Thymus (tissue), 11 donors: Measurements from ENCODE around the gene GNLY. TPM values are rescaled to one million over a fixed set of nuclear protein-coding genes. Genes with fewer than 3 reads are reported as not detected.

Source experiments
- DNase-seq, 9 donors: peaks; one replicate each; pipeline ENCODE4 v3.0.0-alpha.2; 2013; ENCODE audit warnings: low spot score in 9 of 9, low read depth in 6 of 9, missing footprints in 1 of 9
- H3K27ac ChIP-seq, 2 donors: one replicate each; pipeline ENCODE4 v1.5.1; 2013; ENCODE audit warnings: control low read depth in 1 of 2, low read depth in 1 of 2, low read length in 1 of 2, mild to moderate bottlenecking in 1 of 2, moderate library complexity in 1 of 2
- H3K27me3 ChIP-seq, 2 donors: one replicate each; pipeline ENCODE4 v1.5.1; 2013; ENCODE audit warnings: low read length in 1 of 2; ENCODE audit not compliant: control insufficient read depth in 2 of 2, insufficient read depth in 1 of 2
- H3K36me3 ChIP-seq, 2 donors: one replicate each; pipeline ENCODE4 v1.5.1; 2013; ENCODE audit warnings: low read length in 1 of 2, mild to moderate bottlenecking in 1 of 2, moderate library complexity in 1 of 2; ENCODE audit not compliant: control insufficient read depth in 2 of 2, insufficient read depth in 2 of 2
- H3K4me1 ChIP-seq, 2 donors: one replicate each; pipeline ENCODE4 v1.5.1; 2013; ENCODE audit warnings: low read length in 2 of 2; ENCODE audit not compliant: control insufficient read depth in 2 of 2, insufficient read depth in 2 of 2
- H3K4me3 ChIP-seq, 2 donors: one replicate each; pipeline ENCODE4 v1.5.1; 2013; ENCODE audit warnings: low read length in 2 of 2, control low read depth in 1 of 2, mild to moderate bottlenecking in 1 of 2
- H3K9me3 ChIP-seq, 2 donors: one replicate each; pipeline ENCODE4 v1.5.1; 2013; ENCODE audit warnings: low read length in 1 of 2, mild to moderate bottlenecking in 1 of 2; ENCODE audit not compliant: control insufficient read depth in 2 of 2, insufficient read depth in 1 of 2
- WGBS: extraction: QIAGEN DNeasy Blood & Tissue Kit; methylation state at CpG from one replicate; pipeline ENCODE4 v1.1.7; 2013; 5-methylcytosine and 5-hydroxymethylcytosine counted together
- polyA plus RNA-seq: library from polyadenylated mRNA; stranded (reverse); fragments of 200-250 nt; gene quantifications from one replicate; pipeline ENCODE4 v1.2.3, GENCODE V29; 2013
- total RNA-seq: library from RNA; stranded (reverse); fragments of 120-200 nt; gene quantifications from one replicate; pipeline ENCODE4 v1.2.4, GENCODE V29; 2013
- donor health status: healthy.

The GNLY gene
- total and polyA plus RNA-seq, 2 donors: 1.7 to 7.0 TPM

GRCh38 chr2:85748039-85748734, 54.0 kb downstream of the GNLY start:
- Histone ChIP-seq H3K27ac (no peak overlapping the region), H3K9me3 (peaks cover 1 to 2% of the 10 kb centered on the region in 2 donors), H3K4me1 (peaks cover 0 to 49% of the 10 kb centered on the region in 2 donors), H3K36me3 (no peaks in the 10 kb centered on the region), H3K4me3 (no peak overlapping the region), H3K27me3 (peaks cover 25 to 59% of the 10 kb centered on the region in 2 donors)
- DNase-seq: no peak
- WGBS: 69% methylated on average over 9 of the region's 9 CpGs

Other genes starting within 250 kb of the GNLY start
- 78.4 TPM for gene MAT2A, start 155.2 kb upstream of the GNLY start, total RNA-seq
- gene MAT2A, start 155.2 kb upstream of the GNLY start, polyA plus RNA-seq: 98.0 TPM
- gene GGCX, start 132.9 kb upstream of the GNLY start, total RNA-seq: 16.5 TPM
- gene GGCX, start 132.9 kb upstream of the GNLY start, polyA plus RNA-seq: 17.8 TPM
- 133 TPM for gene VAMP8, start 116.8 kb upstream of the GNLY start, total RNA-seq
- 433 TPM for gene VAMP8, start 116.8 kb upstream of the GNLY start, polyA plus RNA-seq
- 19.0 TPM for gene VAMP5, start 109.9 kb upstream of the GNLY start, total RNA-seq
- gene VAMP5, start 109.9 kb upstream of the GNLY start, polyA plus RNA-seq: 93.2 TPM
- 180 TPM for gene RNF181, start 98.6 kb upstream of the GNLY start, total RNA-seq
- 162 TPM for gene RNF181, start 98.6 kb upstream of the GNLY start, polyA plus RNA-seq
- gene TMEM150A, start 91.7 kb upstream of the GNLY start, total RNA-seq: 2.3 TPM
- gene TMEM150A, start 91.7 kb upstream of the GNLY start, polyA plus RNA-seq: 15.9 TPM
- 27.0 TPM for gene C2orf68, start 82.3 kb upstream of the GNLY start, total RNA-seq
- gene C2orf68, start 82.3 kb upstream of the GNLY start, polyA plus RNA-seq: 38.5 TPM
- gene USP39, start 78.2 kb upstream of the GNLY start, total RNA-seq: 69.3 TPM
- gene USP39, start 78.2 kb upstream of the GNLY start, polyA plus RNA-seq: 42.5 TPM
- gene SFTPB, start 26.2 kb upstream of the GNLY start, total RNA-seq: 0.09 TPM
- 0.89 TPM for gene SFTPB, start 26.2 kb upstream of the GNLY start, polyA plus RNA-seq
- gene ATOH8, start 59.6 kb downstream of the GNLY start, total RNA-seq: 2.0 TPM
- gene ATOH8, start 59.6 kb downstream of the GNLY start, polyA plus RNA-seq: 19.1 TPM
- 35.4 TPM for gene ST3GAL5, start 194.6 kb downstream of the GNLY start, total RNA-seq
- 39.2 TPM for gene ST3GAL5, start 194.6 kb downstream of the GNLY start, polyA plus RNA-seq